ENCODE results near the gene LCP1.

The LCP1 gene

GRCh38 chr13:46202188-46202795 is 20.3 kb upstream of the LCP1 start (continued):
- TF ChIP-seq, protein P1, sequence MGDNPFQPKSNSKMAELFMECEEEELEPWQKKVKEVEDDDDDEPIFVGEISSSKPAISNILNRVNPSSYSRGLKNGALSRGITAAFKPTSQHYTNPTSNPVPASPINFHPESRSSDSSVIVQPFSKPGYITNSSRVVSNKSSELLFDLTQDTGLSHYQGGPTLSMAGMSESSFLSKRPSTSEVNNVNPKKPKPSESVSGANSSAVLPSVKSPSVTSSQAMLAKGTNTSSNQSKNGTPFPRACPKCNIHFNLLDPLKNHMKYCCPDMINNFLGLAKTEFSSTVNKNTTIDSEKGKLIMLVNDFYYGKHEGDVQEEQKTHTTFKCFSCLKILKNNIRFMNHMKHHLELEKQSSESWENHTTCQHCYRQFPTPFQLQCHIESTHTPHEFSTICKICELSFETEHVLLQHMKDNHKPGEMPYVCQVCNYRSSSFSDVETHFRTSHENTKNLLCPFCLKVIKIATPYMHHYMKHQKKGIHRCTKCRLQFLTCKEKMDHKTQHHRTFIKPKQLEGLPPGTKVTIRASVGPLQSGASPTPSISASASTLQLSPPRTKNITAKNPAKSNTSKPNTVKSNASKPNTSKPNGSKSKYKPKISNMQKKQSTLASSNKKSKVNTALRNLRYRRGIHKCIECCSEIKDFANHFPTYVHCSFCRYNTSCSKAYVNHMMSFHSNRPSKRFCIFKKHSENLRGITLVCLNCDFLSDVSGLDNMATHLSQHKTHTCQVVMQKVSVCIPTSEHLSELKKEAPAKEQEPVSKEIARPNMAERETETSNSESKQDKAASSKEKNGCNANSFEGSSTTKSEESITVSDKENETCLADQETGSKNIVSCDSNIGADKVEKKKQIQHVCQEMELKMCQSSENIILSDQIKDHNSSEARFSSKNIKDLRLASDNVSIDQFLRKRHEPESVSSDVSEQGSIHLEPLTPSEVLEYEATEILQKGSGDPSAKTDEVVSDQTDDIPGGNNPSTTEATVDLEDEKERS (tag by site-specific recombination; IDR thresholded peaks at IDR 0.05), result no peak
- TF ChIP-seq ZNF560 (tag by site-specific recombination; IDR thresholded peaks at IDR 0.05; ENCODE audit: borderline replicate concordance) (no peak), KLF8 (tag by site-specific recombination; IDR thresholded peaks at IDR 0.05) (no peak), ZNF138 (tag by site-specific recombination; IDR thresholded peaks at IDR 0.05; ENCODE audit: borderline replicate concordance) (no peak), ZNF26 (tag by site-specific recombination; IDR thresholded peaks at IDR 0.05) (no peak), ZNF768 (tag by site-specific recombination; IDR thresholded peaks at IDR 0.05) (no peak), SCRT2 (tag by site-specific recombination; IDR thresholded peaks at IDR 0.05) (no peak), ZNF658 (tag by site-specific recombination; IDR thresholded peaks at IDR 0.05) (no peak), ZNF701 (tag by site-specific recombination; IDR thresholded peaks at IDR 0.05) (no peak)
- TF ChIP-seq, protein P2, sequence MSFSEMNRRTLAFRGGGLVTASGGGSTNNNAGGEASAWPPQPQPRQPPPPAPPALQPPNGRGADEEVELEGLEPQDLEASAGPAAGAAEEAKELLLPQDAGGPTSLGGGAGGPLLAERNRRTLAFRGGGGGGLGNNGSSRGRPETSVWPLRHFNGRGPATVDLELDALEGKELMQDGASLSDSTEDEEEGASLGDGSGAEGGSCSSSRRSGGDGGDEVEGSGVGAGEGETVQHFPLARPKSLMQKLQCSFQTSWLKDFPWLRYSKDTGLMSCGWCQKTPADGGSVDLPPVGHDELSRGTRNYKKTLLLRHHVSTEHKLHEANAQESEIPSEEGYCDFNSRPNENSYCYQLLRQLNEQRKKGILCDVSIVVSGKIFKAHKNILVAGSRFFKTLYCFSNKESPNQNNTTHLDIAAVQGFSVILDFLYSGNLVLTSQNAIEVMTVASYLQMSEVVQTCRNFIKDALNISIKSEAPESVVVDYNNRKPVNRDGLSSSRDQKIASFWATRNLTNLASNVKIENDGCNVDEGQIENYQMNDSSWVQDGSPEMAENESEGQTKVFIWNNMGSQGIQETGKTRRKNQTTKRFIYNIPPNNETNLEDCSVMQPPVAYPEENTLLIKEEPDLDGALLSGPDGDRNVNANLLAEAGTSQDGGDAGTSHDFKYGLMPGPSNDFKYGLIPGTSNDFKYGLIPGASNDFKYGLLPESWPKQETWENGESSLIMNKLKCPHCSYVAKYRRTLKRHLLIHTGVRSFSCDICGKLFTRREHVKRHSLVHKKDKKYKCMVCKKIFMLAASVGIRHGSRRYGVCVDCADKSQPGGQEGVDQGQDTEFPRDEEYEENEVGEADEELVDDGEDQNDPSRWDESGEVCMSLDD (tag by site-specific recombination; IDR thresholded peaks at IDR 0.05), result no peak

DNA sequence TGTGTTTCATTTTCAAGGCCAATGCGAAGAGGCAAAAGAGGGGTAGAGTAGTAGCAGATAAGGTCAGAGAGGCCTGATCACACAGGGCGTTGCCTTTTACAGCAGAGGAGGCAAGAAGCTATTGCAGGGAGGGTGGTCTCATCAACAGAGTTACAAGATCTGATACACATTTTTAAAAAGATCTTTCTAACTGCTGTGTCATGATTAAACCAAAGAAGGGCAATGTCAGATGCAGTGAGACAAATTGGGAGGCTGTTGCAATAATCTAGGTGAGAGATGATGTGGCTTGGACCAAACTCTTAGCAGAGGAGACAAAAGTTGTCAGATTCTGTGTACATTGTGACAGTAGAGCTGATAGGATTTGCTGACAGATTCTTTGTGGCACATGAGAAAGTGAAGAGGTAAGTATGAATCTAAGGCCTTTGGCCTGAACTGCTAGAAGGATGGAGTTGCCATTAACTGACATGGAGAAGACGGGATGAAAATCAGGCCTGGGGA is 16.8 kb upstream of the LCP1 start:
- ChIA-PET POLR2A (no interaction called here), CTCF (no interaction called here)
- no peaks in the 10 kb centered on the region for H3K36me3 ChIP-seq (ENCODE audit: control insufficient read depth in 2 of 2, insufficient read depth in 1 of 2, low read length in 2 of 2)
- H3K9me3 ChIP-seq (ENCODE audit: control insufficient read depth, insufficient read depth, low read depth, low read length), result no peaks in the 10 kb centered on the region
- H3K27ac ChIP-seq (ENCODE audit: extremely low read depth, low read depth, low read length), result no peak overlapping the region
- H3K4me1 ChIP-seq (ENCODE audit: control insufficient read depth, insufficient read depth, low read length), result no peaks in the 10 kb centered on the region
- no peak overlapping the region for H3K4me3 ChIP-seq (ENCODE audit: low read depth, low read length)
- TF ChIP-seq ZNF514 (tag by site-specific recombination; IDR thresholded peaks at IDR 0.05), result no peak

DNA sequence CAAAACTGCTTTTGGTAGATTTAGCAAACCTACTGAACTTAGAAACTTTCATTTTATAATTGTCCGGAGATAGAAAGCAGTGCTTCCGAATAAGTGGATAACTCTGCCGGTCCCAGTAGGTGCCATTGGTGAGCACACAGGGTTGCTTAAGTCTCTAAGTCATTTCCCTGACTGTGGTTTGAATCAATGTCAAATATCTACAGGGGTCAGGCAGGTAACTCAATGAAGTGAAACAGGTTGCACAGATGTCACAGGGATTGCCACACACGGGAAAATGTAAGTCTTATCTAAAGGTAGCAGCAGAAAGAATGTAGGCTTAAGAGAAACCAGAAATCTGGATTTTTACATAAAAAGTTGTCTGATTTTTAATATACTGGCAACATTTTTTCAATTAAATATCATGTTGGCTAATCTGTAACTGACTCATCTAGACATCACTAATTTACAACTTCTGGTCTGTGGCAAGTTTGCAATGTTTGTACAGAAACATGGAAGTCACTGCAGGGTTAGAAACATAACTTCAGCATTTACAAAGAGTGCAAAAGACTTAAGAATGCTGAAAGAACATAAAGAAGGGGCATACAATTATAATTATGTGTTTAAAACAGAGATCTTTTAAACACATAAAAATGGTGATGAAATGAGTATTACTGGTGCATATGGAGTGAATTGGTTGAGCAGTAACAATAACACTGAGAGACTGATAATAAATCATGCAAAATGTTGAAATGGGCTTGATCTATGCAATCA is 15.5 kb upstream of the LCP1 start:
- no peaks in the 10 kb centered on the region for H3K9me3 ChIP-seq (ENCODE audit: control insufficient read depth, insufficient read depth, low read depth, low read length)
- TF ChIP-seq KLF17 (tag by site-specific recombination; IDR thresholded peaks at IDR 0.05), result no peak
- no peak for TF ChIP-seq ZNF175 (tag by site-specific recombination; IDR thresholded peaks at IDR 0.05)
- TF ChIP-seq GLI4 (tag by site-specific recombination; IDR thresholded peaks at IDR 0.05), result no peak
- TF ChIP-seq ZNF221 (tag by site-specific recombination; IDR thresholded peaks at IDR 0.05; ENCODE audit: borderline replicate concordance), result no peak
- TF ChIP-seq ZNF140 (tag by site-specific recombination; IDR thresholded peaks at IDR 0.05), result no peak
- no peak for TF ChIP-seq GFI1B (tag by site-specific recombination; IDR thresholded peaks at IDR 0.05)
- TF ChIP-seq ZNF555 (tag by site-specific recombination; conservative IDR thresholded peaks at IDR 0.05), result no peak
- no peak for TF ChIP-seq MEIS1 (CRISPR knock-in tag; IDR thresholded peaks at IDR 0.05; ENCODE audit: borderline replicate concordance)
- TF ChIP-seq ZNF239 (tag by site-specific recombination; IDR thresholded peaks at IDR 0.05), result no peak
- TF ChIP-seq ZNF292 (tag by site-specific recombination; IDR thresholded peaks at IDR 0.05; ENCODE audit: borderline replicate concordance, low read depth), result no peak
- TF ChIP-seq TRIM28 (IDR thresholded peaks at IDR 0.05; ENCODE audit: borderline replicate concordance, low read length), result no peak
- TF ChIP-seq ZNF2 (tag by site-specific recombination; IDR thresholded peaks at IDR 0.05), result no peak
- no peak for TF ChIP-seq ZNF341 (tag by site-specific recombination; IDR thresholded peaks at IDR 0.05; ENCODE audit: low read depth)
- ChIA-PET POLR2A (no interaction called here), CTCF (no interaction called here)
- H3K4me3 ChIP-seq (ENCODE audit: low read depth, low read length), result no peak overlapping the region
- no peaks in the 10 kb centered on the region for H3K4me1 ChIP-seq (ENCODE audit: control insufficient read depth, insufficient read depth, low read length)
- H3K36me3 ChIP-seq (ENCODE audit: control insufficient read depth in 2 of 2, insufficient read depth in 1 of 2, low read length in 2 of 2), result no peaks in the 10 kb centered on the region
- H3K27ac ChIP-seq (ENCODE audit: extremely low read depth, low read depth, low read length), result no peak overlapping the region
